ENCODE data around the gene NUP210. TPM values are rescaled to one million over a fixed set of nuclear protein-coding genes. Genes with fewer than 3 reads are reported as not detected.

NUP210 gene
- total and polyA plus RNA-seq, 2 experiments from 2014 or later, result 23.7 to 41.9 TPM

GRCh38 chr3:13365390-13366379 lies 54.4 kb downstream of the NUP210 start:
- no peaks in the 10 kb centered on the region for H3K4me1 ChIP-seq (ENCODE audit: low read depth)
- no peak overlapping the region for H3K27ac ChIP-seq
- H3K27me3 ChIP-seq, result no peaks in the 10 kb centered on the region
- peaks cover 5% of the 10 kb centered on the region for H3K36me3 ChIP-seq
- H3K9me3 ChIP-seq (ENCODE audit: low read depth), result no peaks in the 10 kb centered on the region
- H3K4me3 ChIP-seq, result no peak overlapping the region
- TF ChIP-seq CTCF (IDR thresholded peaks at IDR 0.05; ENCODE audit: low read depth, low read length), result no peak
- no peak for DNase-seq (ENCODE audit: low read depth in 1 of 2, low spot score in 1 of 2)

DNA sequence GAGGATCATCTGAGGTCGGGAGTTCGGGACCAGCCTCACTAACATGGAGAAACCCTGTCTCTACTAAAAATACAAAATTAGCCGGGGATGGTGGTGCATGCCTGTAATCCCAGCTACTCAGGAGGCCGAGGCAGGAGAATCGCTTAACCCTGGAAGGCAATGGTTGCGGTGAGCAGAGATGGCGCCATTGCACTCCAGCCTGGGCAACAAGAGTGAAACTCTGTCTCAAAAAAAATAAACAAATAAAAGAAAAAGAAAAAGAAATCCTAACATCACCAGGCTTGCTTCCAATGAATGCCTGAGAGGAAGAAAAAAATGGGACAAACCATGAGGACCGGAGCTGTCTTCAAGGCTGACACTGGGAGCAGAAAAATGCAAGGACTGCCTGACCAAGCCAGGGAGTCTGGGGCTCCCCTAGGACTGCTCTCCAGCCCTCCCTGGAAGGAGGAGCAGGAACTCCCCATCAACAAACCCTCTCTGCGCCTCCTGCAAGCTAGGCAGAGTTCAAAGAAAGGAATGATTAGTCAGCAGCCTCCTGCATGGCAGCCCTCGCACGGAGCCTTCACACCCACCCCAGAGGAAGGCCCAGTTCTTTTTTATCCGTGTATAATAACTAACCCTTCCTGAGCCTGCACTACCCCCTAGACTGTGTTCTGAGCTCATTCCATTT lies 55.4 kb downstream of the NUP210 start:
- peaks cover 12% of the 10 kb centered on the region for H3K36me3 ChIP-seq
- H3K4me3 ChIP-seq, result no peak overlapping the region
- no peak for TF ChIP-seq CTCF (IDR thresholded peaks at IDR 0.05; ENCODE audit: low read depth, low read length)
- no peak overlapping the region for H3K27ac ChIP-seq
- no peak for DNase-seq (ENCODE audit: low read depth in 1 of 2, low spot score in 1 of 2)
- H3K27me3 ChIP-seq, result no peaks in the 10 kb centered on the region
- no peaks in the 10 kb centered on the region for H3K4me1 ChIP-seq (ENCODE audit: low read depth)
- H3K9me3 ChIP-seq (ENCODE audit: low read depth), result no peaks in the 10 kb centered on the region

- Histone ChIP-seq H3K4me3 (no peak overlapping the region), H3K27me3 (no peaks in the 10 kb centered on the region), H3K27ac (no peak overlapping the region), H3K9me3 (ENCODE audit: low read depth) (no peaks in the 10 kb centered on the region), H3K4me1 (ENCODE audit: low read depth) (no peaks in the 10 kb centered on the region), H3K36me3 (peaks cover 10% of the 10 kb centered on the region)
- no peak for TF ChIP-seq CTCF (IDR thresholded peaks at IDR 0.05; ENCODE audit: low read depth, low read length)
- DNase-seq (ENCODE audit: low read depth in 1 of 2, low spot score in 1 of 2), result no peak
Measured at GRCh38 chr3:13362551-13362950, 57.6 kb downstream of the NUP210 start.

GRCh38 chr3:13359916-13360315 lies 60.2 kb downstream of the NUP210 start:
- TF ChIP-seq CTCF (IDR thresholded peaks at IDR 0.05; ENCODE audit: low read depth, low read length), result no peak
- peaks cover 13% of the 10 kb centered on the region for H3K36me3 ChIP-seq
- no peak for DNase-seq (ENCODE audit: low read depth in 1 of 2, low spot score in 1 of 2)

GRCh38 chr3:13358643-13359042 lies 61.5 kb downstream of the NUP210 start:
- DNase-seq (ENCODE audit: low read depth in 1 of 2, low spot score in 1 of 2), result no peak
- no peak overlapping the region for H3K4me3 ChIP-seq
- TF ChIP-seq CTCF (IDR thresholded peaks at IDR 0.05; ENCODE audit: low read depth, low read length), result no peak
- H3K4me1 ChIP-seq (ENCODE audit: low read depth), result no peaks in the 10 kb centered on the region
- H3K36me3 ChIP-seq, result peaks cover 13% of the 10 kb centered on the region
- no peaks in the 10 kb centered on the region for H3K9me3 ChIP-seq (ENCODE audit: low read depth)
- H3K27ac ChIP-seq, result no peak overlapping the region
- H3K27me3 ChIP-seq, result no peaks in the 10 kb centered on the region

More at GRCh38 chr3:13359916-13360315, 60.2 kb downstream of the NUP210 start:
- Histone ChIP-seq H3K27ac (no peak overlapping the region), H3K27me3 (no peaks in the 10 kb centered on the region), H3K4me1 (ENCODE audit: low read depth) (no peaks in the 10 kb centered on the region), H3K4me3 (no peak overlapping the region), H3K9me3 (ENCODE audit: low read depth) (no peaks in the 10 kb centered on the region)

Measured in cardiac muscle cell (in vitro differentiated cells and primary cell).